HG03159 (cell line): ENCODE results near the gene TDRD7.
"Not testable (repeated sequence)": the region's sequence is repeated elsewhere in the genome, so short reads cannot be mapped to it uniquely, and the experiment has no call there.

Source experiments
- ATAC-seq: cut with Tn5 transposase; IDR thresholded peaks from one replicate; pipeline ENCODE4 v1.9.1; 2021; ENCODE audit warnings: mild to moderate bottlenecking, moderate library complexity; ENCODE audit not compliant: unreplicated experiment

The TDRD7 gene

DNA sequence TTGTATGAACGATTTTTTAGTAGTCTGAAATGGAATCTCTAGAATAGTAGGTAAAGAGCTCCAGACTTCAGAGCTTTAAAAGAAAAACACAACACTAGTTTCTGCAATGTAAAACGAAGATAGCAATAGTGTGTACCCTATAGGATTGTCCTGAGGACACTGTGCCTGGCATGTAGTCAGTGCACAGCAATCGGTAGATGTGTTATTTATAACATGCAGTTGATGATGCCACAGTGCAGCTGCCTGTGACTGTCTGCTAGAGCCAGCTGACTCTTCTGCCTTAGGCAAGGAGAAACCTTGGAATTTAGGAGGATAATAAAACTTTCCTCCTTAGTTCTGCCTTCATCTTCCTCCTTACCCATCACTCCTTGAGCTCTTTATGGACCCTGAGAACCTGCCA lies 61.8 kb downstream of the TDRD7 start:
- ATAC-seq = no peak

DNA sequence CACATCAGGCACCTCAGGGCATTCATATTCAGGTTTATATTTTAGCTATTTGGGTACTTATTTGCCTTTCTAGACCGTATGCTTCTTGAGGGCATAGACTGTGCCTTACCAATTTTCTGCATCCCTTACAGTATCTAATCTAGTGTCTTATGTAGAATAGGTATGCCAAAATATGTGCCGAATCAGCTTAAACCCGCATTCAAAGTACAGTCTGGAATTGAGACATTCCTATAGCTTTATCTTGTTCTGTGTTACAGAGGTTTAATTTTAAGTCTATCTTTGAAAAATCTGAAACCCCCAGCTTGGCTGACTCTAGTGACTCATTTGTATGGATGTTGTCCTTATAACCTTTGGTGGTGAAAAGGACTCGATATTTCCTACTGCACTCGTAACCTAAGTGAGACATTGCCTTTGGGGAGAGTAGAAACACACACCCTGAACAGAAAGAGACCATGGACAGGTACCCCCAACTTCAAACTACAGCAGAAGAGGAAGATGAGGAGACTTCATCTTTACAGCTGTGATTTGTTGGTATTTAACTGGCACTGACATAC lies 62.6 kb downstream of the TDRD7 start:
- ATAC-seq = no peak

DNA sequence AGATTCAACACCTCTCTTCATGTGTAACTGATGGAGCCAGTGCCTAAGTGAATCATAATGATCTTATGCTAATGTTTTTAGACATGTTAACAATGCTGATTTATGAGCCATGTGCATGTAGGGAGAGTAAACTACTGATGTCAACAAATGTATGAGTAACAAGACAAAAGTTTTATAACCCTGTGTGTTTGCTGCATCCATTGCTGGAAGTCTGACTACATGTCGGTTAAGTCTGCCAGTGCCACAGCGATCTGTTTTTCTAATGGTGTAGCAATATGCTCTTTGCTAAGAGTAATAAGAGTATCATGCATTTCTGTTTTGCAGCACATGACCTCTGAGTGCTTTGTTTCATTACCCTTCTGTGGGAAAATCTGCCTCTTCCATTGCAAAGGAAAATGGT lies 63.2 kb downstream of the TDRD7 start:
- ATAC-seq = no peak

DNA sequence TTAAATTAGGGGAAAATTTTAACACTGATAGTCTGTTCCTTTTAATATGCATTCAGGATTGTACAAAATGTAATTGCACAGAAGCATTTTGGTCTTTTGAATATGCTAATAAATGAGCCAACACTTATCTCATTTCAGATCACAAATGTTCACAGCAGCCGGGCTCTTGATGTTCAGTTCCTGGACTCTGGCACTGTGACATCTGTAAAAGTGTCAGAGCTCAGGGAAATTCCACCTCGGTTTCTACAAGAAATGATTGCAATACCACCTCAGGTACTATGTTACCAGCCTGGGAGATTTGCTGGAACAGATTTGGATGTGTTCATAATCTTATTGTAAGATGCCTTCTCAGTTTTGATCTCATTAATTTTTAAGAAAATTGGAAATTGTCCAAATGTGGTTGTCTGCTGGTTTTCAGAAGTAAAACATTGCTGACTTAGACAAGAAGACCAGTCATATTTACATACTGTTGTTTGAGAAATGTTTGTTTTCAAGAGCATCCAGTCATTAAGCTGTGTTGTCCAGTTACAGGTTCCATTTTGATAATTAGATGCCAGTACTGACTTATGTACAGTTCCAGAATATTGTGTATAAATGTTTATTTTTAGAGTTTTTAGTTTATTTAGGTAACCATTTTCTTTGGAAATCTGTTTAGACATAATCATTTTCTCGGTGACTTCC lies 66.5 kb downstream of the TDRD7 start:
- ATAC-seq = no peak

DNA sequence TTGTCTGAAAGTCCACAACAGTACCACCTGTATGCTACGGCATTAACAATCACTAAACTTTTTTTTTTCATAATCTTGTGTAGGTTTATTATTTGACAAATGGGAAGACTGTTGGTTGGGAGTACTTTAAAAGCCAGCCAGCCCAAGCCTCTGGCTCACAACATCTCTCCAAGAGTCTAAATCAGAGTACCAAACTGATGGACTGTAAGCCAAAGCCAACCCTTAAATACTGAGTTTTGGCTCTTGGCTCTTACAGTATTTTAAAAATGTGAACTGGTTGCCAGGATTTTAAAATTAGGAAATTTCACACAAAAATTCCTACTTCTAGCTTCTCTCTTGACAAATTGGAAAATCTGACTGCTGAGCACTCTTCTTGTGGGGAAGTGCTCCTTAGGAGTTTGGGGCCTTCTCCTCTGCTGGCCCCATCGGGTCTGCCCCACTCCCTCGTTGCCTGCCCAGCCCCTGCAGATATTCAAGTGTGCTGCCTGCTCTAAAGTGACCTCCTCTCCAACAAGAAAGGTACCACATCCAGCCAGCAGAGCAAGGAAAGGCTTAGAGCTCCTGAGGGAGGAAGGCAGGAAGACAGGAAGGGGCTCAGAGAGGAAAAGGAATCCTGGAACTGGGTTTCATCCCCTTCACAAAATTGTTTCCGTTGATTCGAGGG lies 67.7 kb downstream of the TDRD7 start:
- ATAC-seq = no peak

DNA sequence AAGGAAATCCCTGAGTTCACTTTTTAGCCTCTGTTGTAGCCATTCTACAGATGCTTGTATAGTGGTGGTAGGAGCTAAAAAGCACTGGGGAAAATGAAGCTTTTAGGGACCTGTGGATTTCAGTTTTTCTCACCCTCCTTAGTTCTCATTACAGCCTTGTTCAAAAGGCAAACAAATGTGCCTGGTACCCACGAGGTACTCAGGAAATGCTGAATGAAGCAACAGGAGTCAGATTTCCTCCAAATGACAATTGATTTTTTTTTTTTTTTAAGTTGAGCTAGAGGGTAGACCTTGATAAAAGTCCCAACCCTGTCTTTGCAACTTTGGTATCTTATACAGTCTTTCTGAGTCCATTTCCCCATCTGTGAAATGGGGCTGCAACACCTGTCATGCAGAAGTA lies 68.3 kb downstream of the TDRD7 start:
- ATAC-seq = no peak

DNA sequence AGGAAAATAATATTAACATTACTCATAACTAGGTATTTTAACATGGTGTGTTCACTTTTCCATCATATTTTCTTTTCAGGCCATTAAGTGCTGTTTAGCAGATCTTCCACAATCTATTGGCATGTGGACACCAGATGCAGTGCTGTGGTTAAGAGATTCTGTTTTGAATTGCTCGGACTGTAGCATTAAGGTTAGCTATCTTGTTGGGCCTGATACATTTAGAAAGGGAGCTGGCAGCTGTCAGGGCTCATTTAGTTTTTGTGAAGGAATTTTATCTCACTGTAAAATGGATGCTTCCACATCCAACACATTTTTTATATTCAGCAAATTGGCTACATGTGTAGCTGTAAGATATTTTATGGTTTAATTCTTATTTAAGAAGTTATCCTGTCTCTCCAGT lies 68.9 kb downstream of the TDRD7 start:
- ATAC-seq = no peak

DNA sequence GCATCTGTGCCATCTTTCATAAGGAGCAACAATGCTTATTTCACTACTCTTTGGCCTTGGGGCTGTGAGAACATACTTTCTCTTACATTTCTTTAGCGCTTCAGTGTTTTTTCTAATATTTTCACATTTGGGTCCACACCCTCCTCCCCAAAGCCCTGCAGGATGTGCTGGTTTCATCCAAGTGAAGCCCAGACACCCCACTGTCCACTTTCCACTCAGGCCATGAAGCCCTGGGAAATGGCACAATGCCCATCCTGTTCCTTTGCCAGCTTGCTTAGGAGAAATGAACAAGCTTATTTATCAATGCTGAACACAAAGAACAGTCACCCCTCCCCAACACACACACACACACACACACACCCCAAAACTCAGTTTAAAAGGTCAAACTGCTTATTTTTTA lies 72.2 kb downstream of the TDRD7 start:
- no peak for ATAC-seq

DNA sequence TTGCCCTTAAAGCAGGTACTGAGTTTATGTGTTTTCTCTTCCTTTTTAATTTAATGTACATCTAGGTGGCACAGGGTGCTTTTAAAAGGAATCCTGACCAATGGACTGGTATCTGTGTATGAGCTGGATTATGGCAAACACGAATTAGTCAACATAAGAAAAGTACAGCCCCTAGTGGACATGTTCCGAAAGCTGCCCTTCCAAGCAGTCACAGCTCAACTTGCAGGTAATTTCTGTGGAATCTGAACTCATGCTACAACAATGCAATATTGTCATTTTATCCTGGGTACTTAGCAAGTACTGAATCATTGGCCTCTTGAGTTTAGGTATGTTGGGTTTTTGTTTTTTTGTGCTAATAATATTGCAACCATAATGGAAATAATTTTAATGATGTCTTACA lies 75.2 kb downstream of the TDRD7 start:
- ATAC-seq = no peak

DNA sequence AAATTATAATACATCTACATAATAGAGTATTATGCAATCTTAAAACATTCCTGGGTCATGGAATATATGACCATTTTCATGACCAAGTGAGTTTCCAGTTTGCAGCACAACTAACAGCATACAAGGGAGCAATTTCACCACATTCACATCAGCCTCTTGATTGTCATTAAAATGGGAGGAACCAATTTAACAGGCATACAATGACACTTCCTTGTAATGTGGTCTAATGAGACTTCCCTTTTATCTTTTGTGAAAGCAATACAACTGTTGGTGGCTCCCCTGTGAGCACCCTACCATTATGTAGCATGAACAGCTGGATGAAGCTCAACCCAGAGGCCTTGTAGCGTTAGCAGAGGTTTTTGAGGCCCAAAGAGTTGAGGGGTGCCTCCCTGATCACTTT lies 76.0 kb downstream of the TDRD7 start:
- ATAC-seq = no peak

DNA sequence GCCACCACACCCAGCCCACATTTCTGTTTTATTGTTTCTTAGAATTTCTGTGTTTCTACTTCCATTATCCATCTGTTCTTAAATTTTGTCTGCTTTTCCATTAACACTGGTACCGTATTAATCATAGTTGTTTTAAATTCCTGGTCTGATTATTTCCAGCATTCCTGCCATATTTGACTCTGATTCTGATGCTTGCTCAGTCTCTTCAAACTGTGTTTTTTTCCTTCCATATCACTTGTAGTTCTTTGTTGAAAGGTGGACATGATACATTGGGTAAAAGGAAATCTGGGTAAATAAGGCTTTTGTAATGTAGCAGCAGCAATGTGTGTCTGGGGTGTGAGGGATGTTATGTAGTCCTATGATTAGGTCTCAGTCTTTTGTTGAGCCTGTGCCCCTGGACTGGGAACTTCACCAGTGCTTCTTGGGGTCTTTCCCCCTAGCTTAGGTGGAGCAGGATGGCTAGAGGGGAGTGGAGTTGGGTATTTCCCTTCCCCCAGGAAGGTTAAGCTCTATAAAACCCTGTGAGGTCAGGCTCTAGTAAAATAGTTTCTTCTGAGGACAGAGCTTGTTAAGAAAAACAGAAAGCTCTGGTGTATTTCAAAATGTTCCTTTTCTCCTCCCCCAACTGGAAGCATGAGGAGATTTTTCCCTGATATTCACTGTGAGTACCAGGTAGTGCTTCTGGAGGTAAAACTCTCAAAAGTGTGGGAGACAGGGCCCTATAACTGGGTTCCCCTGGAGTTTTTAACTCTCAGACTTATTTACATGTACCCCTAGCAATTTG lies 79.5 kb downstream of the TDRD7 start:
- no peak for ATAC-seq

DNA sequence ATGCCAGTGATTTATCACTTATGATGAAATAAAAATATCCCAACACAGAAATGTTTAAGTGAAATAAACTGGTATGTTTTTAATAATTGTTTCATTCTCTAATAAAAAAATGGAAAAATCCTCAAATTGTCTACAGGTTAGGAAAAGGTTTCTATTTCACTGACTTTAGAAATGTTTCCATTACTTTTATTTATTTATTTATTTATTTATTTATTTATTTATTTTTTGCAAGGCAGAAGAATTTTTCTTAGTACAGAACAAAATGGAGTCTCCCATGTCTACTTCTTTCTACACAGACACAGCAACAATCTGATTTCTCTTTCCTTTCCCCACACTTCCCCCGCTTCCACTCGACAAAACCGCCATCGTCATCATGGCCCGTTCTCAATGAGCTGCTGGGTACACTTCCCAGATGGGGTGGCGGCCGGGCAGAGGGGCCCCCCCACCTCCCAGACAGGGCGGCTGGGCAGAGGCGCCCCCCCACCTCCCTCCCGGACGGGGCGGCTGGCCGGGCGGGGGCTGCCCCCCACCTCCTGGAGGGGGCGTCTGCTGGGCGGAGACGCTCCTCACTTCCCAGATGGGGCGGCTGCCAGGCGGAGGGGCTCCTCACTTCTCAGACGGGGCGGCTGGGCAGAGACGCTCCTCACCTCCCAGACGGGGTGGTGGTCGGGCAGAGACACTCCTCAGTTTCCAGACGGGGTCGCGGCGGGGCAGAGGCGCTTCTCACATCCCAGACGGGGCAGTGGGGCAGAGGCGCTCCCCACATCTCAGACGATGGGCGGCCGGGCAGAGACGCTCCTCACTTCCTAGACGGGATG lies 85.9 kb downstream of the TDRD7 start:
- not testable (repeated sequence) for ATAC-seq

DNA sequence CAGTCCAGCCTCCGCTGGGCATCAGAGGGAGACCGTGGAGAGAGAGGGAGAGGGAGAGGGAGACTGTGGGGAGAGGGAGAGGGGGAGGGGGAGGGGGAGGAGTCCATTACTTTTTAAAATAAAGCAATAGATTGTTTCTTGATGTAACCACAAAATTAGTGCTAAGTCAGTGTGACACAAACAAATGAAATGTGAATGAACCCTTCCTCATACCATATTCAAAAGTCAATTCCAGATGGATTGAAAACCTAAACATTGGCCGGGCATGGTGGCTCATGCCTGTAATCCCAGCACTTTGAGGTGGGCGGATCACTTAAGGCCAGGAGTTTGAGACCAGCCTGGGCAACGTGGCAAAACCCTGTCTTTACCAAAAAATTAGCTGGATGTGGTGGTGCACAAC lies 87.0 kb downstream of the TDRD7 start:
- ATAC-seq = not testable (repeated sequence)

DNA sequence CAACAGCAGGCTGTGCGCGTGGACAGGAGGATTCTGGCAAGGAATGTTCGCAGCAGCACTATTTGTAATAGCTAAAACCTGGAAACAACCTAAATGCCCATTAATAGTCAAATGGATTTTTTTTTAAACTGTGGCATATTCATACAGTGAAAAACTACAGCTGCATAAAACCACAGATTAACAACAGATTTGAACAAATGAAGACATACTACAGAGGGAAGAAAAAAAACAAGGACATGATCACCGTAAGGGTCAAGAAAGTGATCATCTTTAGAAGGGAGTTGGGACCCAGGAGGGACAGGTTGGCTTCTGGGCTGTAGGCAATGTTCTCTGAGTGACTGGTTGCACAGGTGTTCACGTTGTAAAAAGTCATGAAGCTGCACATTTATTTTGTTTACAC lies 88.4 kb downstream of the TDRD7 start:
- ATAC-seq = no peak

DNA sequence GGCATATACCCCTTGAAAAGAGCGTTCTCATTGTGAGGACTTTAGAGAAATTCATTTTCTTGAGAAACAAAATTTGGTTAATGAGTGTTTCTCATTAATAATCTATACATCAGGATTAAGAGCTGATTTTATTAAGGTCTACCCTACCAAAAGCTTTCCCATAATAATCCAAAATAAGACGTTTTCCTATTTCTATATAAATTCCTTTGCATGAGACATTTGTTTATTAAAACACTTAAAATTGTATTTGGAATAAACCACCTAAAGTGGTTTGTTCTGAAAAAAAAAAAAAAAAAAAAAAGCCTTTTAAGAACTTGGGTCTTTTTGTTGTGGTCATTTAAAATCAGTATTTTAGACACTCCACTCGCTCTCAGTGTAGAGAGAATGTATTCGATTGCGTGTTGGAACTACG lies 88.9 kb downstream of the TDRD7 start:
- no peak for ATAC-seq

DNA sequence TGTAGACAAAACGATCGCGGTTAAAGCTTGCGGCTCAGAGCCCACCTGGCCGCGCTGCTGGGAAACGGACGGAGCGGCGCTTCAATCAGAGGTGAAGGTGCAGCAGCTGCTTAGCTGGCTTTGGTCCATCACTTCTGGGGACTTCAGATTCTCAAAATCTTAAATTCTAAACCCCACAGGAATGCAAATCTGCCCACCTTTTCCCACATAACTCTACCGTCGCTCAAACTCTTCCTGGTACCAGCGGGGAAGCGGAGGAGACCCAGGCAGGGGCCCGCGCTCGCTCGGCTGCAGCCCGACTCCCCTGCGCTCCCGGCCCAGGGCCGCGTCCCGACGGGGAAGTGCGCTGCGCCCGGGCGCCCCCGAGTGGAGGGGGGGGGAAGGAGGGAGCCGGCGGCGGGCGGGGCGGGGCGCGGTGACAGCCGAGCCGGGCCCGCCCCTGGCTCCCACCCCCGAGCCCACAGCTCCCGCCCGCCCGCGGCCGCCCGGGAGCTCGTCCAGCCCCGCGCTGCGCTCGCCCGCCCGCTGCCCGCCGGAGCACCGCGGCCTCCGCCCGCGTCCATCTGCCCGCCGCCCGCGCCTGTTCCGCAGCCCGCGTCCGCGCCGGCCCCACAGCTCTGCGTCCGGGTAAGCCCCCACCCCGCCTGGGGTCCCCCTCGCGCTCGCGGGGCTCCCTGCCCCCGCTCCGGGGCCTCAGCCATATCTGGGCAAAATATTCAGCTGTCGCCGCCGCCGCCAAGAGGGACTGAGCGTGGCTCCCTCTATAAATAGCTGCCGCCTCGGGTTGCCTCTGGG lies 89.5 kb downstream of the TDRD7 start, which contains the start of gene TMOD1:
TMOD1 (plus strand) TSS at position 490 of the 795 bp plus-strand sequence. CDS start 22,523 bp downstream, outside the sequence.
- ATAC-seq = peak; percentile 53

DNA sequence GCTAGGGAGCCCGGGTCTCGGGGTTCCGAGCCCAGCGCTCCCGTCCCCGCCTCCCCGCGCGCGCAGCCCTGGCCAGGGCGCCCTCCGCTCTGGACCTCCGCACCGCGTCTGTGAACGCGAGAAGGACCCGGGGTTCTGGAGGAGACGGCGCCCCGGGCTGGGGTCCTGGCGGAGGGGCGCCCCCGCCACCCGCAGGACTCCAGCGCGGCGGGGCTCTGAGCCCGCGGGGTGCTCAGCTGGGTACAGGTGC lies 90.0 kb downstream of the TDRD7 start:
- ATAC-seq = peak; percentile 38

DNA sequence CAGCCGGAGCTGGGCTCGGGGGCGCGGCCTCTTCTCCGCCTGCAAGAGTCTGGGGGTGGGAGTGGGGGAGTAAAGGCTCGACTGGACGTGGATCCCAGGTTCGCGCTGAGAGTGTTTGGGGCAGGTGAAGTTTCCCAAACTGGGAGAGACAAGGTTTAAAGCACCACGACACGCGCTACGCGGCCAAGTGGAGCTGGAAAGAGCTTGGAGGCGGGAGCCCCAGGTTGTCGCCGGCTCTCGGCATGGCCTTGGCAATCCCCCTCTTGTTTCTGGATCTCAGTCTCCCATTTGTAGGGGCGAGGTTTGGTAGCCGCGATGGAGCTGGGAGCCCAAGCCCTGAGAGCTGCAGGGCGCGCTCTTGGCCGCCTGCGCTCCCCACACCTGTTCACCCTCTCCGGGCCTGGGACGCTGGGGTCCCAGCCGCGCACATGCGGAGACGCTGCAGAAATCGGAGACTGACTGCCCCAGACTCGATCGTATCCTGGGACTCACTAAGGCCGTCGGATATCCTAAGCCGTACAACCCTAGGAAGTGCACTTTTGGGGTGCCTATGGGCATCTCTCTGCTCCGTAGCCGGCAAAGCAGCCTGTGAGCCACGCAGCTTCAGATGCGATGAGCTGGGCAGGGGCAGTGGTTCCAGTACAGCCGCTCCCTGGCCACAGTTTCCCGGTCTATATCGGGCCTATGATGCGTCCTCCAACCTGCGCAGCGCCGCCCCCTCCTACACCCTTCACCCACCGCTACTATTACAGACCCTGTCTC lies 90.5 kb downstream of the TDRD7 start:
- ATAC-seq = no peak
